H9 (cell line): ENCODE measurements around the gene MAPKAP1. TPM values are rescaled to one million over a fixed set of nuclear protein-coding genes. Genes with fewer than 3 reads are reported as not detected.

Experiments used
- DNase-seq: peaks from one replicate; pipeline ENCODE4 v3.0.0-alpha.2; 2017
- H2AFZ ChIP-seq: one replicate; pipeline ENCODE4 v1.6.1; 2013; ENCODE audit warnings: mild to moderate bottlenecking, low read length, control low read depth, moderate library complexity
- H2AK5ac ChIP-seq: 2 replicates; pipeline ENCODE4 v1.6.1; 2013; ENCODE audit warnings: low read length, control low read depth, mixed read lengths; ENCODE audit not compliant: insufficient read length
- H2BK120ac ChIP-seq: one replicate; pipeline ENCODE4 v1.6.1; 2013; ENCODE audit warnings: low read depth, mild to moderate bottlenecking, low read length, control low read depth, inconsistent platforms; ENCODE audit not compliant: poor library complexity, severe bottlenecking
- H2BK12ac ChIP-seq: 2 replicates; pipeline ENCODE4 v1.6.1; 2013; ENCODE audit warnings: low read length, control low read depth, mixed read lengths, low read depth; ENCODE audit not compliant: insufficient read length
- H2BK15ac ChIP-seq: 2 replicates; pipeline ENCODE4 v1.6.1; 2013; ENCODE audit warnings: low read depth, low read length, control low read depth
- H2BK20ac ChIP-seq: one replicate; pipeline ENCODE4 v1.6.1; 2013; ENCODE audit warnings: low read depth, mild to moderate bottlenecking, low read length, control low read depth, inconsistent platforms; ENCODE audit not compliant: poor library complexity, severe bottlenecking
- H2BK5ac ChIP-seq: 2 replicates; pipeline ENCODE4 v1.6.1; 2013; ENCODE audit warnings: low read length, control low read depth, mixed read lengths; ENCODE audit not compliant: insufficient read length
- H3K14ac ChIP-seq: 2 replicates; pipeline ENCODE4 v1.6.1; 2013; ENCODE audit warnings: low read length, control low read depth; ENCODE audit not compliant: insufficient read depth
- H3K18ac ChIP-seq: 2 replicates; pipeline ENCODE4 v1.6.1; 2013; ENCODE audit warnings: low read depth, mild to moderate bottlenecking, mixed read lengths, low read length, control low read depth; ENCODE audit not compliant: insufficient read length
- H3K23ac ChIP-seq: 2 replicates; pipeline ENCODE4 v1.6.1; 2013; ENCODE audit warnings: low read length, control low read depth, mixed read lengths, low read depth; ENCODE audit not compliant: insufficient read length
- H3K23me2 ChIP-seq: 2 replicates; pipeline ENCODE4 v1.6.1; 2013; ENCODE audit warnings: low read depth, mild to moderate bottlenecking, mixed read lengths, low read length, control low read depth; ENCODE audit not compliant: insufficient read length, poor library complexity, severe bottlenecking
- H3K27ac ChIP-seq: 2 replicates; pipeline ENCODE4 v1.5.1; 2013; ENCODE audit warnings: low read length, control low read depth, mixed read lengths, low read depth; ENCODE audit not compliant: insufficient read length
- H3K27me3 ChIP-seq: 2 replicates; pipeline ENCODE4 v1.6.1; 2013; ENCODE audit warnings: low read length, control low read depth, inconsistent platforms; ENCODE audit not compliant: insufficient read depth
- H3K4ac ChIP-seq: 2 replicates; pipeline ENCODE4 v1.6.1; 2013; ENCODE audit warnings: low read depth, mild to moderate bottlenecking, control low read depth, inconsistent platforms, low read length, moderate library complexity
- H3K4me1 ChIP-seq: 2 replicates; pipeline ENCODE4 v1.6.1; 2013; ENCODE audit warnings: low read length, control low read depth, inconsistent platforms; ENCODE audit not compliant: insufficient read depth
- H3K4me2 ChIP-seq: 2 replicates; pipeline ENCODE4 v1.6.1; 2013; ENCODE audit warnings: low read length, control low read depth, mixed read lengths; ENCODE audit not compliant: insufficient read length, insufficient read depth
- H3K56ac ChIP-seq: 2 replicates; pipeline ENCODE4 v1.6.1; 2013; ENCODE audit warnings: low read depth, mild to moderate bottlenecking, mixed read lengths, low read length, control low read depth; ENCODE audit not compliant: insufficient read length
- H3K79me1 ChIP-seq: 2 replicates; pipeline ENCODE4 v1.6.1; 2013; ENCODE audit warnings: low read depth, mild to moderate bottlenecking, moderate library complexity, low read length, control low read depth, inconsistent platforms; ENCODE audit not compliant: insufficient read depth, poor library complexity, severe bottlenecking
- H3K79me2 ChIP-seq: 2 replicates; pipeline ENCODE4 v1.6.1; 2013; ENCODE audit warnings: low read length, control low read depth, inconsistent platforms; ENCODE audit not compliant: insufficient read depth
- H3K9ac ChIP-seq: 2 replicates; pipeline ENCODE4 v1.6.1; 2013; ENCODE audit warnings: low read length, control low read depth, mixed read lengths; ENCODE audit not compliant: insufficient read length; ENCODE audit errors: extremely low read depth
- H3K9me3 ChIP-seq: one replicate; pipeline ENCODE4 v1.6.1; 2013; ENCODE audit warnings: low read depth, low read length, inconsistent platforms; ENCODE audit not compliant: control insufficient read depth
- H3T11ph ChIP-seq: one replicate; pipeline ENCODE4 v1.6.1; 2013; ENCODE audit warnings: mild to moderate bottlenecking, low read length, control low read depth, inconsistent platforms
- H4K20me1 ChIP-seq: one replicate; pipeline ENCODE4 v1.6.1; 2013; ENCODE audit not compliant: control insufficient read depth, insufficient read length, insufficient read depth
- H4K5ac ChIP-seq: 2 replicates; pipeline ENCODE4 v1.6.1; 2013; ENCODE audit warnings: low read depth, mild to moderate bottlenecking, mixed read lengths, low read length, control low read depth; ENCODE audit not compliant: insufficient read length
- H4K8ac ChIP-seq: replicated peaks from 2 replicates; pipeline ENCODE4 v1.6.1; 2013; ENCODE audit warnings: low read length, control low read depth, mixed read lengths, low read depth; ENCODE audit not compliant: insufficient read length
- H4K91ac ChIP-seq: 2 replicates; pipeline ENCODE4 v1.6.1; 2013; ENCODE audit warnings: low read depth, mild to moderate bottlenecking, moderate library complexity, mixed read lengths, low read length, control low read depth; ENCODE audit not compliant: insufficient read length
- H3K27ac Mint-ChIP-seq, 3 experiments: 2 replicates in 2 of 3; 3 replicates in 1 of 3; pipeline ENCODE4 v1.8.0; 2020 to 2021; ENCODE audit warnings: mixed read lengths in 3 of 3, mild to moderate bottlenecking in 1 of 3, moderate library complexity in 1 of 3
- H3K27me3 Mint-ChIP-seq: 2 replicates; pipeline ENCODE4 v1.8.0; 2021; ENCODE audit warnings: low read depth, mild to moderate bottlenecking, moderate library complexity, mixed read lengths
- H3K36me3 Mint-ChIP-seq, 3 experiments: 2 replicates in 2 of 3; 3 replicates in 1 of 3; pipeline ENCODE4 v1.8.0; 2020 to 2021; ENCODE audit warnings: low read depth in 3 of 3, mixed read lengths in 3 of 3; ENCODE audit not compliant: insufficient read depth in 1 of 3
- H3K4me1 Mint-ChIP-seq, 2 experiments: 2 replicates each; pipeline ENCODE4 v1.8.0; 2020; ENCODE audit warnings: mixed read lengths in 2 of 2
- H3K4me3 Mint-ChIP-seq, 2 experiments: 2 replicates in 1 of 2; 3 replicates in 1 of 2; pipeline ENCODE4 v1.8.0; 2020 to 2021; ENCODE audit warnings: mild to moderate bottlenecking in 2 of 2, mixed read lengths in 2 of 2, moderate library complexity in 1 of 2
- H3K9me3 Mint-ChIP-seq, 2 experiments: 2 replicates in 1 of 2; 3 replicates in 1 of 2; pipeline ENCODE4 v1.8.0; 2020; ENCODE audit warnings: mild to moderate bottlenecking in 2 of 2, mixed read lengths in 2 of 2, moderate library complexity in 1 of 2
- CTCF ChIP-seq: fragments of 200-600 bp; sonication (generic); conservative IDR thresholded peaks from 3 replicates; pipeline ENCODE4 v1.8.0; 2021; ENCODE audit warnings: antibody characterized with exemption, mild to moderate bottlenecking
- WGBS: extraction: QIAGEN DNeasy Blood & Tissue Kit; methylation state at CpG from one replicate; pipeline ENCODE4 v1.1.7; 2013; ENCODE audit warnings: missing lambda C conversion rate, low lambda C conversion rate, mixed read lengths; ENCODE audit not compliant: insufficient read length; ENCODE audit errors: extremely low coverage; 5-methylcytosine and 5-hydroxymethylcytosine counted together
- total RNA-seq: library from RNA; stranded (reverse); gene quantifications from 2 replicates; pipeline ENCODE4 v1.2.1, GENCODE V29; 2021

MAPKAP1 gene
- total RNA-seq, 1 experiment from 2014 or later, result 97.0 TPM

- no peaks in the 10 kb centered on the region for H3K4me1 ChIP-seq
- H3T11ph ChIP-seq, result no peak overlapping the region
- no peak overlapping the region for H2BK12ac ChIP-seq
- H3K27me3 ChIP-seq, result no peaks in the 10 kb centered on the region
- H4K8ac ChIP-seq, result no peak overlapping the region
- H3K4ac ChIP-seq, result no peak overlapping the region
- H3K14ac ChIP-seq, result no peak overlapping the region
- no peaks in the 10 kb centered on the region for H3K9me3 ChIP-seq
- H2BK15ac ChIP-seq, result no peak overlapping the region
- no peaks in the 10 kb centered on the region; the same call in 1 of the 2 replicates for H3K79me2 ChIP-seq
- no peak overlapping the region for H2BK120ac ChIP-seq
- H3K9me3 Mint-ChIP-seq, result peaks cover 5 to 6% of the 10 kb centered on the region in 2 experiments; a peak in 4 of 5 replicates
- no peak overlapping the region for H3K18ac ChIP-seq
- H3K23me2 ChIP-seq, result no peaks in the 10 kb centered on the region
- H3K23ac ChIP-seq, result no peak overlapping the region
- no peak overlapping the region for H2AK5ac ChIP-seq
- H3K56ac ChIP-seq, result no peak overlapping the region
- H4K5ac ChIP-seq, result no peak overlapping the region
- no peak for DNase-seq
- no peak overlapping the region for H3K27ac ChIP-seq
- H3K27me3 Mint-ChIP-seq, result no peaks in the 10 kb centered on the region
- no CpG with 5 or more reads among the region's 5 CpGs for WGBS
- H2BK20ac ChIP-seq, result no peak overlapping the region
- H4K91ac ChIP-seq, result no peak overlapping the region
- peaks cover 4 to 5% (median 4%) of the 10 kb centered on the region in 3 experiments; a peak in 6 of 7 replicates for H3K36me3 Mint-ChIP-seq
- H4K20me1 ChIP-seq, result no peaks in the 10 kb centered on the region
- H3K9ac ChIP-seq, result no peak overlapping the region
- H2AFZ ChIP-seq, result no peak overlapping the region
- H3K4me1 Mint-ChIP-seq, result peaks cover 7 to 8% of the 10 kb centered on the region in 2 experiments
- H3K4me2 ChIP-seq, result no peak overlapping the region
- H3K79me1 ChIP-seq, result no peaks in the 10 kb centered on the region
- H2BK5ac ChIP-seq, result no peak overlapping the region
- peak overlapping the region in 2 of 3 experiments; percentile 38 to 77; a peak in 2 of 7 replicates for H3K27ac Mint-ChIP-seq
- no peak overlapping the region for H3K4me3 Mint-ChIP-seq
- TF ChIP-seq CTCF, result no peak
Measured at GRCh38 chr9:125617087-125617486, 89.9 kb downstream of the MAPKAP1 start.
